ENCODE data around the gene ZNF541.

DNA sequence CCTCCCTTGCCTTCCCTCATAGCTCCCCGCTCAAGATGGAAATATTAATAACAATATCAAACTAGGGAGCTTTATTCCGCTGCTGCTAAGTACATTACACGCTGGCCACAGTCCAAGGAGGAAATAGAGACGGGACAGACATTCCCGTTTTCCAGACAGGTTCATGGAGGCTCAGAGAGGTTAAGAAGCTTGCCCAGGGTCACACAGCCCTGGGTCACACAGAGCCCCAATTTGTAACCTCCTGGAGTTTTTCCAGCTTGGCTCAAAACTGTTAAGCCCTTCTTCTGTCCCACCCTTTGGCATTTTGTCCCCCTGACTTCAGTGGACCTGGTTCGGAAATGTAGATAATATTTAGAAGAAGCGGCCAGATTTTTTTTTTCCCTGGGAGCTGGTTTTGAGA, 38.0 kb upstream of the ZNF541 start:
- no peak for TF ChIP-seq EZH2 (IDR thresholded peaks at IDR 0.05; ENCODE audit: borderline replicate concordance, low read length)
- TF ChIP-seq, protein P1, sequence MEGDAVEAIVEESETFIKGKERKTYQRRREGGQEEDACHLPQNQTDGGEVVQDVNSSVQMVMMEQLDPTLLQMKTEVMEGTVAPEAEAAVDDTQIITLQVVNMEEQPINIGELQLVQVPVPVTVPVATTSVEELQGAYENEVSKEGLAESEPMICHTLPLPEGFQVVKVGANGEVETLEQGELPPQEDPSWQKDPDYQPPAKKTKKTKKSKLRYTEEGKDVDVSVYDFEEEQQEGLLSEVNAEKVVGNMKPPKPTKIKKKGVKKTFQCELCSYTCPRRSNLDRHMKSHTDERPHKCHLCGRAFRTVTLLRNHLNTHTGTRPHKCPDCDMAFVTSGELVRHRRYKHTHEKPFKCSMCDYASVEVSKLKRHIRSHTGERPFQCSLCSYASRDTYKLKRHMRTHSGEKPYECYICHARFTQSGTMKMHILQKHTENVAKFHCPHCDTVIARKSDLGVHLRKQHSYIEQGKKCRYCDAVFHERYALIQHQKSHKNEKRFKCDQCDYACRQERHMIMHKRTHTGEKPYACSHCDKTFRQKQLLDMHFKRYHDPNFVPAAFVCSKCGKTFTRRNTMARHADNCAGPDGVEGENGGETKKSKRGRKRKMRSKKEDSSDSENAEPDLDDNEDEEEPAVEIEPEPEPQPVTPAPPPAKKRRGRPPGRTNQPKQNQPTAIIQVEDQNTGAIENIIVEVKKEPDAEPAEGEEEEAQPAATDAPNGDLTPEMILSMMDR (conservative IDR thresholded peaks at IDR 0.05 in 1 of 2, IDR thresholded peaks at IDR 0.05 in 1 of 2; ENCODE audit: extremely low read depth in 1 of 2, insufficient read depth in 1 of 2, low read depth in 1 of 2, low read length in 2 of 2) = no peak
